Kidney epithelial cell (primary cell): ENCODE data around the gene LMO1. TPM values are rescaled to one million over a fixed set of nuclear protein-coding genes. Genes with fewer than 3 reads are reported as not detected.

Experiments used
- DNase-seq: peaks from one replicate; pipeline ENCODE4 v3.0.0-alpha.2; 2010; ENCODE audit warnings: low read depth
- H3K27me3 ChIP-seq: 2 replicates; pipeline ENCODE4 v1.6.0; 2011; ENCODE audit warnings: low read length; ENCODE audit not compliant: control insufficient read depth, insufficient read depth
- H3K36me3 ChIP-seq: 2 replicates; pipeline ENCODE4 v1.5.1; 2011; ENCODE audit warnings: low read length; ENCODE audit not compliant: control insufficient read depth, insufficient read depth
- H3K4me3 ChIP-seq: 2 replicates; pipeline ENCODE4 v1.5.1; 2011; ENCODE audit warnings: low read depth, mild to moderate bottlenecking, control low read depth, low read length
- CTCF ChIP-seq: IDR thresholded peaks from 2 replicates; pipeline ENCODE4 v1.5.1; 2011; ENCODE audit warnings: mild to moderate bottlenecking, moderate library complexity, low read length, control low read depth, inconsistent platforms; ENCODE audit not compliant: insufficient read depth, poor library complexity, severe bottlenecking
- total RNA-seq: library from RNA; depleted of rRNA; stranded (reverse); fragments of >200 nt; gene quantifications from 2 replicates; pipeline ENCODE4 v1.2.3, GENCODE V29; 2015

LMO1 gene
- total RNA-seq, 1 donor from 2014 or later: 0.50 TPM

DNA sequence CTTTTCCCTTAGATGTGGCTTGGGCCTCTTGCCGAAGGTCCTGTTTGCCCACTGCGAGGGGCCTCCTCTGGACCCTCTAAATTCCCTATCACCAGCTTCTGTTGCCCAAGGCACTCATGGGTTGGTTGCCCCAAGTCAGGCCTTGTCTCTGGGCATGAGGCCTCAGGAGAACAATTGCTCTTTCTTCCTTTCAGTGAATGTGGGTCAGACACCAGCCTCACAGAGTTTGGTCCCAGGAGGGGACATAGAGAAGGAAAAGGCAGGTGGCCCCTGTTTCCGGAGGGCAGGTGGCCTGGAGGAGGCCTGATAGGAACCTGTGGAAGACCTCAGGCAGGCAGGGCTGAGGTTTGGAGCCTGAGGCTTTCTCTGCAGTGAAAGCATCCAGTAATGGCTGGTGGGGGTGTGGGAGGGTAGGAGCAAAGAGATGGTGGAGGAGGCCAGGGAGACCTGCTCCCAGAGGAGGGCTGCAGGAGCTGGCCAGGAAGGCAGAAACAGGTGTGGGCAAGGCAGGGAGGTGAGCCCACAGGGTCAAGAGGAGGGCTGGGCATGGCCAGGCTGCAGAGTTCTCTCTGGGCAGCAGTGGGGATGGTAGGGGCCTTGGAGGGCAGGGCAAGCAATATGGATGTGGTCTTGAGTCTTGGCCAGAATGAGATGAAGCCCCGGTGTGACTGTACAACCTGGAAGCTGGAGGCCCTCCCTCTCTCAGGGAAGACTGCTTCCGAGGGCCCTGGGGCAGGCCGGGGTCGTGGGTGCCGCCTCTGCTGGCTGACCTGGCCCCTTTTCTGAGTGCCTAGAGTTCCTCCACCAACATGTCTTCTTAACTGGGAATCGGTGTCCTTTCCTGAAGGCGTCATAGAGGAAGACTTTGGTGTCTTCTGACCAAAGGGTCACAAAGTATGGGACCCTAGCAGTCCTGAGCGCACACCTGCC, 28.0 kb upstream of the LMO1 start:
- H3K4me3 ChIP-seq: no peak overlapping the region
- no peak for DNase-seq
- peaks cover 13% of the 10 kb centered on the region for H3K27me3 ChIP-seq
- TF ChIP-seq CTCF: no peak
- H3K36me3 ChIP-seq: no peaks in the 10 kb centered on the region

DNA sequence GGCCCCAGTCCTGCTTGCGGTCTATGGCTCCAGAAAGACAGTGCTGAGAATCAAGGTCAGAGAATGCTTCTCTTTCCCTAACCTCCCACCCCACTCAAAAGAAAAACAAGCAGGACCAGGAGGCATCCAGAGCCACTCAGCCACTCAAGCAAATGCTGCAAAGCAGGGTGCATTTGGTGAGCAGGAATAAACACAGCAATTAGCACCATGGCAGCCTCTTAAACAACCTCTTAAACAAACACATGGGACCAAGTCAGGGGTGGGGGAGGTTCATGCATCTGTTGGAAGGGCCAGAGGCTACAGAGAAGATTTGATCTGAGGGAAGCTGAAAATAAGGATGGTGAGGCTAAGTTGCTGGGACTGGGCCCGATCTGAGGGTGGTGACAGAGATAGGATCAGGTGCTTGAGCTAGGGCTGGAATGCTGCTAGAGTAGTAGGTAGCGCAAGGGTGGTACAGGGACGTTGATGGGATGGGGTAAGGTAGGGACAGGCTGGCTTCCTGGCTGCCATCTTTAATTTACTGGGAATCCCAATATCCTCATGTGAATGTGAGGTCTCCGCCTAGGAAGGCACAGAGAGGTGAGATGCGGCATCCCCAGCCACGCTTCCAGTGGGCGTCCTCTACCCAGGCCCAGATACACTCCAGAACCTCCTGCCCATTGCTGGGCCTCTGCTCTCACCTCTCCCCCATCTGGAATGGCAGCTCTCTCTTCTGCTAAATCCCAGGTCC, 26.6 kb upstream of the LMO1 start:
- H3K36me3 ChIP-seq: no peaks in the 10 kb centered on the region
- no peak for DNase-seq
- no peak for TF ChIP-seq CTCF
- H3K27me3 ChIP-seq: peaks cover 11% of the 10 kb centered on the region
- no peak overlapping the region for H3K4me3 ChIP-seq

DNA sequence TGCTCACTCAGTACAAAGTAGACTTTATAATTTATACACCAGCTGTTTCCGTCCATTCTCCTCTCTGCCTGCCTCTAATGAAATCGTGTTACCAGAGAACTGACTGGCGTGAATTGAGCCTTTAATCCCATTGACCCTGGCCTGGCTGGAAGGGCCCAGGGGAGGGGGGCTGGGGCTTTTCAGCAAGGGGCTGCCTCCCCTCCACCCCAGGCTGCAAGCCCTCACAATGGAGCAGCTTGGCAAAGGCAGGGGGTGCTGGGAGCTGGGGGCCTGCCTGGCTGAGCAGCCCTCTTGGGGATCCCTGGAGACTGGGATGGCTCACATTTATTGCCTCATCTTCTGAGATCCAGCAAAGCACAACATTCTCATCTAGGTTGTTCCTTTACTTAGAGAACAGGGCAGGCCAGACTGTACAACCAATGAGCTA, 25.8 kb upstream of the LMO1 start:
- Histone ChIP-seq H3K4me3 (no peak overlapping the region), H3K36me3 (no peaks in the 10 kb centered on the region), H3K27me3 (peaks cover 7% of the 10 kb centered on the region)
- no peak for DNase-seq
- no peak for TF ChIP-seq CTCF

DNA sequence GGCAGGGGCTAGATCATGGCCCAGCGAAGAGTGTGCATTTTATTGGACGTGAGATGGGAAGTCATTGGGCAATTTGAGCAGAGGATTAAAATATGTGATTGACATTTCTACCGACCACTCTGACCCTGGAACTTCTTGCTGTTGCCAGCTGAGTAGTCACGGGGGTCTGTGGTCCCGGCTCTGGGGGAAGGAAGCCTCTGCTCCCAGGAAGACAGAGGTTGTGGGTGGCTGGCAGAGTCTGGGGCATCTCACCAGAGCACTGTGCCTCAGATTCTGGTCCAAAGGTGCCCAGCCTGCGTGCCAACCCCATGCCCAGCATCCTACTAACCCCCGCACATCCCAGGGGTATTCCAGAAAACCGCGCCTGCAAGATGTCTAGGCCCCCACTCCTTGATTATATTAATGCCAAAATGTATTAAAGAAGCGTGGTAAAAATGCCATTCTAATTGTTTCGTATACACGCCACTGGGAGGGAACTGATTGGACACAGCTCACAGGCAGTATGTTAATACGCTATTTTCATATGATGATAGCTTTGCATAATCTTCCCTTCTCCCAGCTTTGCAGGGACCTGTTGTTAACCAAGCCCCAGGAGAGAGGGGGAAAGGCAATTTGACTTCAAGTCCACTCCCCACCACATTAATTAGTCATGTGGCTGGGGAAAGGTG, 25.3 kb upstream of the LMO1 start:
- Histone ChIP-seq H3K4me3 (no peak overlapping the region), H3K36me3 (no peaks in the 10 kb centered on the region), H3K27me3 (peaks cover 5% of the 10 kb centered on the region)
- no peak for TF ChIP-seq CTCF
- DNase-seq: no peak

- TF ChIP-seq CTCF: no peak
- Histone ChIP-seq H3K27me3 (peaks cover 5% of the 10 kb centered on the region), H3K36me3 (no peaks in the 10 kb centered on the region), H3K4me3 (no peak overlapping the region)
- no peak for DNase-seq
These were observed 24.6 kb upstream of the LMO1 start for GRCh38 chr11:8288166-8288772.
